Astrocyte of the spinal cord (primary cell): ENCODE results near the gene BAAT.

ENCODE experiments used
- DNase-seq: peaks from one replicate; pipeline ENCODE4 v3.0.0; 2011; ENCODE audit warnings: low read depth, low spot score
- H3K4me3 ChIP-seq: 2 replicates; pipeline ENCODE4 v1.5.1; 2011; ENCODE audit warnings: low read depth, mild to moderate bottlenecking, low read length, moderate library complexity
- in situ Hi-C: cut with HindIII; loops from 2 replicates; pipeline ENCODE4 v1.10.0; 2017; ENCODE audit warnings: low sequenced_read_pairs
- TF ChIP-seq, protein P1 (sequence below): IDR thresholded peaks from 2 replicates; pipeline ENCODE4 v1.5.1; 2012; ENCODE audit warnings: low read depth, mild to moderate bottlenecking, low read length, inconsistent platforms

Gene BAAT

DNA sequence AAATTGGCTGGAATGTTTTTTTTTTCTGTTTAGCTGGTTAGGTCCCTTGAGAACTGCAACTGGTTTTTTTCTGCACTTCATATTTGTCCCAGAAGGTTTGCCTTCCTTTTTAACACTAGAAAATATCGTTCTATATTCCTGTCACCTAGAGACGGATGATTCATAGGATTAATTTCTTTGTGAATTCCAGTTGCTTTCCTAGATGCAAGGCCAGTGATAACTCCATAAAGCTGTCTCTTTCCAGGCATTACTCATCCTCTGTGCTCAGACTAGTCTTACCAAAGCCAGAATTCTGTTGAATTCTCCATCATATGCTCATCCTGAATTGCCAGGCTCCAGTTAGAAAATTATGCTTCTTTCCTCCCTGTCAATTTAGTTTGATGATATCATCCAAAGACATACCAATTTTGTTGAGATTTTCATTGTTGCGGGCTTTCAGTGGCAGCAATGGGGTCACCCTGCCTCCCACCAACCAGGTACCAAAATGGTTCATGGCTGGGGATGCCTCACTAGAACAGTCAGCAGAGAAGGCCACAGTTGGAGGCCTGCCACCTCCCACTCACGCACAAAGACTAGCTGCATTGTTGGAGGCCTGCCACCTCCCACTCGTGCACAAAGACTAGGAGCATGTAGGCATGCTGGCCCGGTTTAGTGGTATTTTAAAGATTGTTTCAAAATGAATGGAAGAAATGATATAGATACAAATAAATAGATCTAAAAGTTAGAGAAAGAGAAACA lies 8.5 kb downstream of the BAAT start:
- in situ Hi-C loops = no loop called here
- no peak overlapping the region for H3K4me3 ChIP-seq
- TF ChIP-seq, protein P1, sequence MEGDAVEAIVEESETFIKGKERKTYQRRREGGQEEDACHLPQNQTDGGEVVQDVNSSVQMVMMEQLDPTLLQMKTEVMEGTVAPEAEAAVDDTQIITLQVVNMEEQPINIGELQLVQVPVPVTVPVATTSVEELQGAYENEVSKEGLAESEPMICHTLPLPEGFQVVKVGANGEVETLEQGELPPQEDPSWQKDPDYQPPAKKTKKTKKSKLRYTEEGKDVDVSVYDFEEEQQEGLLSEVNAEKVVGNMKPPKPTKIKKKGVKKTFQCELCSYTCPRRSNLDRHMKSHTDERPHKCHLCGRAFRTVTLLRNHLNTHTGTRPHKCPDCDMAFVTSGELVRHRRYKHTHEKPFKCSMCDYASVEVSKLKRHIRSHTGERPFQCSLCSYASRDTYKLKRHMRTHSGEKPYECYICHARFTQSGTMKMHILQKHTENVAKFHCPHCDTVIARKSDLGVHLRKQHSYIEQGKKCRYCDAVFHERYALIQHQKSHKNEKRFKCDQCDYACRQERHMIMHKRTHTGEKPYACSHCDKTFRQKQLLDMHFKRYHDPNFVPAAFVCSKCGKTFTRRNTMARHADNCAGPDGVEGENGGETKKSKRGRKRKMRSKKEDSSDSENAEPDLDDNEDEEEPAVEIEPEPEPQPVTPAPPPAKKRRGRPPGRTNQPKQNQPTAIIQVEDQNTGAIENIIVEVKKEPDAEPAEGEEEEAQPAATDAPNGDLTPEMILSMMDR = no peak
- DNase-seq = no peak

DNA sequence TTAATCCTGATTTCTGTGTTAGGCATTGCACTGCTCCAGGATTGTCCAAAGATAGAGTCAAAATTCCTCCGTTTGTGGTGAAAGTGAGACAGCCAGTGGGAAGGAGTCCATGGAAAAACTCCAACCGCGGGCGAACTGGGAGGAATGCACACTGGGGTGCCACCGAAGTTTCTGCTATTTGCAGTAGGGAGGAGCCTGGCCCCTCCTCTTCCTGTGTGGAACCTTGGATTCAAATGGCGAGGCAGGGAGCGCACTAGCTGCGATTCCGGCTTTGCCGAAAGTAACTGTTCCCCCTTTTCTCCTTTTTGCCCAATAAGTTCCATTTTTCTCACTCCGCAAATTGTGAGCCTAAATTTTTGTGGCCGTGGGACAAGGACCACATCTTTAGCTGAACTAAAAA lies 9.3 kb downstream of the BAAT start:
- in situ Hi-C loops = no loop called here
- TF ChIP-seq, protein P1 = no peak
- no peak overlapping the region for H3K4me3 ChIP-seq
- DNase-seq = no peak

DNA sequence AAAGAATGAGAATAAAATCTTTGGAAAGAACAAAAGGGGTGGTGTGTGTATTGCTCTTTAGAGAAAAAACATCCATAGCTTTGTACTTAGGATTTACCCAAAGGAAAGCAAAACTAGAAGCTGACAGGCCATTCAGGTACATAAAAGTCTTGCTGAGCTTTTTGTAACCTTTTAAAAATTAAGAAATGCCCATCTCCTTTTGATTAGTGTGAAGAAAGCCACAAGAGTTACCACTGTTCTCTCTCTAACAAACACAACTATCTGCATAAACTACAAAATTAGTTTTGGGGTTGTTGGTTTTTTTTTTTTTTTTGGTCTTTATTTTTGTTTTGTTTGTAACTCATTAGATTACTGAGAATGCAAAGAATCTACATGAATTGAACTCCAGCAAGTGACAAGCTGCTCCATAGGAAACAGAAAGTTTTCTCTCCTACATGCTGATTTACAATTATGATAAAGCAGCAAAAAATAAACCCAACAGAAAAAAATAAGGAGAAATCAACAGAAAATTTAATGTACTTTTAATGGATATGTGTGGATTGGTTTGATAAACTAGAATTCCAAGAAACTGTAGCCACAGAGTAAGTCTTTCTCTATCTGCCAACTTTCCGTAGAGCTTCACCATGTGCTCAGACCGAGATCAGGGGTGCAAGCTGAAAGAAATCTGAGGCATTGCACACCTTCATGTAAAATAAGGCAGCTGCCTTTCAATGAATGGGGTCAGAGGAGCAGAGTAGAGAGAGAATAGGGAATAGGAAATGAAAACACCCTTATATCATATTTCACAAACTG lies 12.3 kb downstream of the BAAT start:
- no peak for DNase-seq
- TF ChIP-seq, protein P1 = no peak
- H3K4me3 ChIP-seq = no peak overlapping the region
- in situ Hi-C loops = no loop called here

DNA sequence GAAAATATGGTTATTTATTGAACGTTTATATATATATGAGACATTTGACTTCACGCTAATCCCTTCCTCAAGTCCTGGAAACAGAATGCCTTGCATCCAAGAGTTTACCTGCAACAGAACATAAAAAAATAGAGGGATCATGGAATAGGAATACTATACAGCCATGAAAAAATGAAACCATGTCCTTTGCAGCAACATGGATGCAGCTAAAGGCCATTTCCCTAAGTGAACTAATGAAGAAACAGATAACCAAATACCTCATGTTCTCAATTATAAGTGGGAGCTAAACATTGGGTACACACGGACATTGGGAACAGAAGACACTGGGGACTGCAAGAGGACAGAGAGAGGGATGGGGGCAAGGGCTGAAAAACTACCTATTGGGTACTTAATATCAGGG lies 13.0 kb downstream of the BAAT start:
- TF ChIP-seq, protein P1 = no peak
- in situ Hi-C loops = no loop called here
- no peak for DNase-seq
- H3K4me3 ChIP-seq = no peak overlapping the region

DNA sequence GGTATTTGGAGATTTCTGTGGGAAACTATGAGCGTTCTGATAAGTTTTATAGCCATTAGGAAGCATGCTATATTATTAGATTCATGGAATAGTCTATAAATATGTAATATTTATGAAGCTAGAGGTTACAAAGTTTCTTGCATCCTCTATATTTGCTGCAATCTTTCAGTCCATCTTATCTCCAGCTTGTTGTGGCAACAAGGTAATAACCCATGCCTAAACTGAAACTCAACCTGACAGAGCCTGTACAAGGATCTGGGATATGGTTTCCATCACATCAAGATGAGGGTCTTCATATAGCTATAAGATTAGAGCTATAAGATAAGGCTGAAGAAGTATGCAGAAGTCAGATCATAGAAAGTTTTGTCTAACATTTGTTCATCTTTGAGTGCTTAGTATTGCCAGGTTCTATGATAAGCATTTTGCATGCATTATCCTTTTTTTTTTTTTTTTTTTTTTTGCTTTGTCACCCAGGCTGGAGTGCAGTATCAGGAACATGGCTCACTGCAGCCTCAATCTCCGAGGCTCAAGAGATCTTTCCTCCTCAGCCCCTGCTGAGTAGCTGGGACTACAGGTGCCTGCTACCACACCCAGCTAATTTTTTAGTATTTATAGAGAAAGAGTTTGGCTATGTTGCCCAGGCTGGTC lies 14.8 kb downstream of the BAAT start:
- in situ Hi-C loops = no loop called here
- no peak overlapping the region for H3K4me3 ChIP-seq
- TF ChIP-seq, protein P1 = no peak
- no peak for DNase-seq

DNA sequence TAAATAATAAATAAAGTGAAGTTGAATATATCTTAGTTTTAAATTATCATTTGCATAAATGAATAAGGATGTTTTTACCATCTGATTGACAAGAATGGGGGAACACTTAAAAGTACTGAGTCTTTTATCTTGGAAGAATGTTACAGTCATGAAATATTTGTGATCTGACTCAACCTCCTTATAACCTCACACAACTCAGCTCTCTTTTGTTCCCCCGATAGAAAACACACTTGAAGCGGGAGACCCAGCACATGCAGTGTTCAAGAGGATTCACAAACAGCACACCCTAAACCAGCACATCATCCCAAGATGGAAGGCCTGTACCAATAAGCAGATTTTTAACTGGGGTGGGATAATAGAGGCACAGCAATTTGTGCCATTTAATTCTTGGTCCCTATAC lies 15.5 kb downstream of the BAAT start:
- in situ Hi-C loops = no loop called here

More for the DNA sequence above, 15.5 kb downstream of the BAAT start:
- DNase-seq = peak; percentile 36
- H3K4me3 ChIP-seq = no peak overlapping the region
- TF ChIP-seq, protein P1 = no peak
